PC-3 (cell line): Measurements from ENCODE around the gene SYT7. TPM values are rescaled to one million over a fixed set of nuclear protein-coding genes. Genes with fewer than 3 reads are reported as not detected.
A peak's percentile ranks its signal among the peaks of the same experiment; 100 is the strongest.

Source experiments
- ATAC-seq: fragments of 200-7000 bp; cut with Tn5 transposase; 2 replicates; pipeline ENCODE4 v1.9.1; 2020; ENCODE audit warnings: mild to moderate bottlenecking, moderate library complexity
- BruUV-seq: library from RNA; stranded (reverse); fragments of 400-500 nt; replicated peaks from 2 replicates; lab custom pipeline; 2021; lab: Mats Ljungman, UMichigan
- CTCF ChIA-PET: fragments of 300-600 bp; sonication (Branson Sonifier 250); formaldehyde crosslinking; loops from one replicate; lab custom pipeline; 2022; ENCODE audit warnings: antibody characterized with exemption; lab: Charles Lee
- POLR2A ChIA-PET: fragments of 300-600 bp; sonication (Branson Sonifier 250); formaldehyde crosslinking; loops from one replicate; lab custom pipeline; 2022; ENCODE audit warnings: antibody characterized with exemption; ENCODE audit not compliant: unreplicated experiment; lab: Charles Lee
- DNase-seq: peaks from one replicate; pipeline ENCODE4 v3.0.0-alpha.2; 2015
- H2AFZ ChIP-seq: fragments of 300-600 bp; sonication (generic); 2 replicates; pipeline ENCODE4 v1.6.0; 2016; ENCODE audit warnings: antibody characterized with exemption, low read length
- H3F3A ChIP-seq: fragments of 300-600 bp; sonication (generic); one replicate; pipeline ENCODE4 v1.6.0; 2017; ENCODE audit warnings: antibody characterized with exemption, low read length, control low read depth, mild to moderate bottlenecking; ENCODE audit not compliant: unreplicated experiment
- H3K27ac ChIP-seq: fragments of 300-600 bp; sonication (generic); 2 replicates; pipeline ENCODE4 v1.5.1; 2016; ENCODE audit warnings: mild to moderate bottlenecking, low read length
- H3K27me3 ChIP-seq: fragments of 300-600 bp; sonication (generic); 2 replicates; pipeline ENCODE4 v1.6.1; 2016; ENCODE audit warnings: low read length, mixed read lengths
- H3K36me3 ChIP-seq: fragments of 300-600 bp; sonication (generic); 2 replicates; pipeline ENCODE4 v1.6.1; 2016; ENCODE audit warnings: low read depth, mixed run types, low read length, mixed read lengths
- H3K4me1 ChIP-seq: fragments of 300-600 bp; sonication (generic); 2 replicates; pipeline ENCODE4 v1.5.1; 2016; ENCODE audit warnings: low read length; ENCODE audit not compliant: insufficient read depth
- H3K4me2 ChIP-seq: fragments of 300-600 bp; sonication (generic); 2 replicates; pipeline ENCODE4 v1.6.0; 2016; ENCODE audit warnings: low read length
- H3K4me3 ChIP-seq: fragments of 300-600 bp; sonication (generic); 2 replicates; pipeline ENCODE4 v1.5.1; 2016; ENCODE audit warnings: mild to moderate bottlenecking, low read length, mixed read lengths
- H3K79me2 ChIP-seq: fragments of 300-600 bp; sonication (generic); 2 replicates; pipeline ENCODE4 v1.6.1; 2017; ENCODE audit warnings: low read length, mixed read lengths
- H3K9ac ChIP-seq: fragments of 300-600 bp; sonication (generic); 2 replicates; pipeline ENCODE4 v1.6.0; 2016; ENCODE audit warnings: mild to moderate bottlenecking, low read length
- H3K9me2 ChIP-seq: fragments of 300-600 bp; sonication (generic); replicated peaks from 2 replicates; pipeline ENCODE4 v1.6.1; 2016; ENCODE audit warnings: mixed run types, low read length, mixed read lengths
- H3K9me3 ChIP-seq: fragments of 300-600 bp; sonication (generic); 2 replicates; pipeline ENCODE4 v1.6.1; 2016; ENCODE audit warnings: low read length, mixed read lengths
- H4K20me1 ChIP-seq: fragments of 300-600 bp; sonication (generic); 2 replicates; pipeline ENCODE4 v1.6.1; 2016; ENCODE audit warnings: low read length, mixed read lengths
- CTCF ChIP-seq: fragments of 300-600 bp; sonication (generic); conservative IDR thresholded peaks from 2 replicates; pipeline ENCODE4 v1.5.1; 2017; ENCODE audit warnings: antibody characterized with exemption, low read depth, mild to moderate bottlenecking, low read length
- EZH2 ChIP-seq: fragments of 300-600 bp; sonication (generic); IDR thresholded peaks from one replicate; pipeline ENCODE4 v1.6.1; 2017; ENCODE audit warnings: antibody characterized with exemption, mild to moderate bottlenecking, low read length; ENCODE audit not compliant: unreplicated experiment
- EZH2phosphoT487 ChIP-seq: fragments of 300-600 bp; sonication (generic); IDR thresholded peaks from 2 replicates; pipeline ENCODE4 v1.6.1; 2018; ENCODE audit warnings: mild to moderate bottlenecking, antibody characterized with exemption, low read length, borderline replicate concordance
- intact Hi-C: fragments of 100-400 bp; cut with micrococcal nuclease; formaldehyde crosslinking; loops from 2 replicates; pipeline ENCODE4 v1.9.0; 2023
- total RNA-seq: library from RNA; depleted of rRNA; stranded (reverse); fragments of >200 nt; gene quantifications from 2 replicates; pipeline ENCODE4 v1.2.3, GENCODE V29; 2014

The SYT7 gene
- total RNA-seq, 1 experiment from 2014 or later, result 23.2 TPM

DNA sequence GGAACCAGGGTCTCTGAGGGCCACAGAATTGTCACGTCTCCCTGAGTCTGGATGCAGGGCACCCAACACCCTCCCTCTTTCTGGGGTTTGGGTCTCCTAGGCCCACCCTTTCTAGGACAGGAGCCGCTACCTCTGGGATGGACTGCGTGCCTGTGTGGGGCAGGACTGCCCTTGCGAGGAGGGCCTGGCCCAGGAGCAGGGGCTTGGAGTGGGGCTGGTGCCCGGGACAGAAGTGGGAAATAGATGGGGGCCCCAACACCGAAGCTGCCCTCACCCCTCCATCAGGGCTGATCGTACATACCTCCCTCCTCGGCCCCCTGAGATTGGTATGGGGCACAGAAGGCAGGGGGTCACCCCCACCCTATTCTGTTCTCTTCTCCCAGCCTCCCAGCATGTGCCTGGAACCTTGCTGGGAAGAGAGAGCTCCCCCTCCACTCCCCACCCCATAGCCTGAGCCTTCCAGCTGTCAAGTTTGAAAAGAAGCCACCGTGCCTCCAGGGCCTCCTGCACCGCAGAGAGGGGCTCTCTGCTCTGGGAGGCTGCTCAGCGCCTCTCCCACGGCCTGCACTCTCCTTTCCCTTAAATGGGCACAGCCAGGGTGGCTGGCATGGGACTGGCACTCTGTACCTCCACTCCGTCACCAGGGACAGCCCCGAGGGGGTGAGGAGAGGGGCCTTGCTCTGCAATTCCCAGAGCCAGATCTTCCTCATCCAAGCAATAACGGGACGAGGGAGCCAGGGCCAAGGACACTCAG, 70.5 kb downstream of the SYT7 start:
- Histone ChIP-seq H3F3A (no peaks in the 10 kb centered on the region), H3K27me3 (peaks cover 18% of the 10 kb centered on the region), H2AFZ (no peak overlapping the region), H3K4me2 (no peak overlapping the region), H4K20me1 (no peaks in the 10 kb centered on the region), H3K4me3 (no peak overlapping the region), H3K27ac (no peak overlapping the region), H3K36me3 (no peaks in the 10 kb centered on the region), H3K79me2 (no peaks in the 10 kb centered on the region), H3K9me2 (no peaks in the 10 kb centered on the region), H3K4me1 (peaks cover 15% of the 10 kb centered on the region), H3K9ac (no peak overlapping the region), H3K9me3 (no peaks in the 10 kb centered on the region)
- DNase-seq (no peak), ATAC-seq (no peak)
- TF ChIP-seq EZH2 (no peak), EZH2phosphoT487 (no peak), CTCF (no peak)
- intact Hi-C loops, result no loop called here
- BruUV-seq, result no TSS peak
- ChIA-PET CTCF (interaction anchor here (1.2 to 1.6 kb wide), 2 partner anchors 64 to 128 kb away, joined by 3 to 5 read pairs; no protein-coding TSS in a partner anchor), POLR2A (no interaction called here)

DNA sequence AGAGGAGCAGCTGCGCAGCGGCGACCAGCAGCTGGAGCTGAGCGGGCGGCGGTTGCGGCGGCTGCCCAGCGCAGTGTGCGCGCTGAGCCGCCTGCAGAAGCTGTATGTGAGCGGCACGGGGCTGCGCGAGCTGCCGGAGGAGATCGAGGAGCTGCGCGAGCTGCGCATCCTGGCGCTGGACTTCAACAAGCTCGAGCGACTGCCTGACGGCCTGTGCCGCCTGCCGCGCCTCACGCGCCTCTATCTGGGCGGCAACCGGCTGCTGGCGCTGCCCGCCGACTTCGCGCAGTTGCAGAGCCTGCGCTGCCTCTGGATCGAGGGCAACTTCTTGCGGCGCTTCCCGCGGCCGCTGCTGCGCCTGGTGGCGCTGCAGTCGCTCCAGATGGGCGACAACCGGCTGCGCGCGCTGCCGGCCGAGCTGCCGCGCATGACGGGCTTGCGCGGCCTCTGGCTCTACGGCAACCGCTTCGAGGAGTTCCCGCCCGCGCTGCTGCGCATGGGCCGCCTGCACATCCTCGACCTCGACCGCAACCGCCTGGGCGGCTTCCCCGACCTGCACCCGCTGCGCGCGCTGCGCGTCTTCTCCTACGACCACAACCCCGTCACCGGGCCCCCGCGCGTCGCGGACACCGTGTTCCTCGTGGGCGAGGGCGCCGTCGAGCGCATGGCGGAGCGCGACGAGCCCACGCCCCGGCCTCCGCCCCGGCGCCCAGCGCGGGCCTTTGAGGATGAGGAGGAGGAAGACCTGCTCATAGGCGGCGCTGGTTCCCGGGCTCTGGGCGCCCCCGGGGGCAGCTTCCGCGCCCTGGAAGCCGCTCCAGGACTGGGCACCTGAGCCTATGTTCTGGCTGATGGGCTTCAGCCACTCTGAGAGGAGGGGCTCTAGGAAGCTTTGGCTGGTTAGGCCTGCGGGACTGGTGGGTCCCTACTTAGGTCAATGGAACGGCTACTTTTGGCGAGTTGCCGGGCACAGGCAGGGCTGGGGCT, 71.5 kb downstream of the SYT7 start:
- Histone ChIP-seq H3K4me2 (peak overlapping the region; percentile 82), H3K27ac (no peak overlapping the region), H3F3A (no peaks in the 10 kb centered on the region), H3K4me3 (peak overlapping the region; percentile 47; the same call in 1 of the 2 replicates), H2AFZ (peak overlapping the region; percentile 77), H3K9me3 (no peaks in the 10 kb centered on the region), H3K79me2 (no peaks in the 10 kb centered on the region), H3K9me2 (no peaks in the 10 kb centered on the region), H3K27me3 (peaks cover 18% of the 10 kb centered on the region), H4K20me1 (no peaks in the 10 kb centered on the region), H3K4me1 (peaks cover 15% of the 10 kb centered on the region), H3K9ac (no peak overlapping the region), H3K36me3 (no peaks in the 10 kb centered on the region)
- DNase-seq, result peak; percentile 78
- BruUV-seq, result no TSS peak
- intact Hi-C loops, result no loop called here
- CTCF ChIA-PET, result interaction anchor here (0.6 to 1.6 kb wide), 5 partner anchors 63 to 221 kb away, joined by 3 to 5 read pairs (median 4); no protein-coding TSS in a partner anchor
- peak; percentile 86 for ATAC-seq
- TF ChIP-seq EZH2, result no peak
- peak; percentile 62 for TF ChIP-seq CTCF
- peak; percentile 73 for TF ChIP-seq EZH2phosphoT487
- POLR2A ChIA-PET, result no interaction called here
